Measurements from ENCODE around the gene KSR2.
"Not testable (repeated sequence)": the region's sequence is repeated elsewhere in the genome, so short reads cannot be mapped to it uniquely, and the experiment has no call there.

Gene KSR2

GRCh38 chr12:117680312-117680711 lies 288.5 kb downstream of the KSR2 start:
- no peak for DNase-seq

DNA sequence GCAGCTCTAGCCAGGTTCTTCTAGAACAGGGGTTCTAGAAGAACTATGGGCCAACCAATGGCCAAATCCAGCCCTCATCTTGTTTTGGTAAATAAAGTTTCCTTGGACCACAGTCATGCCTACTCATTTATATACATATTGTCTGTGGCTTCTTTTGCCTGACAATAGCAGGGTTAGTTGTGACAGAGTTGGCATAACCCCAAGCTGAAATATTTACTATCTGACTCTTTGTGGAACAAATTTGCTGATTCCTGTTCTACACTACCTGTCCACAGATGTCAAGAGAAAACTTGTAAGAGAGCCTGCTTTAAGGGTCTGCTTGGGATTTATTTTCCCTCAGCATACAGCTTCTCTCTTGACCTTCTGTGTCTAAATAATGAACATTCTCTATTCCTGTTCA lies 289.0 kb downstream of the KSR2 start:
- DNase-seq = no peak

DNA sequence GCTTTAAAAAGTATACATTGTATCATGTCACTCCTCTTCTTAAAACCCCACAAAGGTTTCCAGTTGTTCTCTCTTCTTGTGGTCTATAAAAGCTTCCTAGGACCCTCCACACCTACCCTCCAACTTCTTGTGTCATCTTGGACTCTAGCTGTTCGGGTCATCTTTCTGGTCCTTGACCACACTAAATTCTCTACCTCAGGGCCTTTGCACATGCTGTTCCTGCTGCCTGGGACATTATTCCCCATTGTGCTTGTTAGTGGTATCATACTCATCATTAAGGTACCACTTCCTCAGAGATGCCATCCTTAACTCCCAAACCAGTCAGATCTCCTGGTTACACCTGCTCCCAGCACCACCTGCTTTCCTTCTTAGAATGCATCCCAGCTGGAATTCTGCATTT lies 294.0 kb downstream of the KSR2 start:
- DNase-seq = no peak

DNA sequence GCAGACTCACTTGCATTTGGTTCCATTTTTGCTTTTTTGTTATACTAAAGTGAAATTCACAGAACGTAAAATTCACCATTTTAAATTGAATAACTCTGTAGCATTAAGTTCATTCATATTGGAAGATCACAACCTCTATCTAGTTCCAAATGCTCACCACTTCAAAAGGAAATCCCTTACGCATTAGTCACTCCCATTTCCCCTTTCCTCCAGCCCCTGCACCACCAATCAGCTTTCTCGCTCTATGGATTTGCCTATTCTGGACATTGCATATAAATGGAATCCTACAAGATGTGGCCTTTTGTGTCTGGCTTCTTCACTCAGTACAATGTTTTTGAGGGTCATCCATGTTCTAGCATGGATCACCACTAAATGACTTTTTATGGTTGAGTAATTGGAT lies 294.5 kb downstream of the KSR2 start:
- DNase-seq = no peak

- DNase-seq = no peak
These were observed 297.1 kb downstream of the KSR2 start for GRCh38 chr12:117671734-117672133.

DNA sequence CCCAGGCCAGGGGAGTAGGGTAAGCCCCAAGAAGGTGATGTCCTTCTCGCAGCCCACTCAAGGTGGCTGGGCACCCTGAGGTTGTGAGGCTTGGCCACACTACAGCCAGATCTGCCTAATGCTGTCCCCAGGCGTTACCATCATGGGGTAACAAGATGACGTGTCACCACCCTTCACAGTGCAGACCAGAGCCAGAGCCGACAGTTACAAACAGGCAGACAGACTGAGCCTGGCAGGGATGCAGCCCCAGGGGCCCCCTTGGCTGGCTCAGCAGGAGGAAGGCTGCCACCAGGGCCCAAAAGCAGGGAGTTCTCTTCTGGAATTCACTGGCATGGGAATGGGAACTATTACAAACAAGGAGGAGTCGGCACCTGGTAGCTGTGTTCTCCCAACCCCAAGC lies 304.6 kb downstream of the KSR2 start:
- no peak for DNase-seq

- no peak for DNase-seq
These were observed 306.0 kb downstream of the KSR2 start for GRCh38 chr12:117662620-117663395.

DNA sequence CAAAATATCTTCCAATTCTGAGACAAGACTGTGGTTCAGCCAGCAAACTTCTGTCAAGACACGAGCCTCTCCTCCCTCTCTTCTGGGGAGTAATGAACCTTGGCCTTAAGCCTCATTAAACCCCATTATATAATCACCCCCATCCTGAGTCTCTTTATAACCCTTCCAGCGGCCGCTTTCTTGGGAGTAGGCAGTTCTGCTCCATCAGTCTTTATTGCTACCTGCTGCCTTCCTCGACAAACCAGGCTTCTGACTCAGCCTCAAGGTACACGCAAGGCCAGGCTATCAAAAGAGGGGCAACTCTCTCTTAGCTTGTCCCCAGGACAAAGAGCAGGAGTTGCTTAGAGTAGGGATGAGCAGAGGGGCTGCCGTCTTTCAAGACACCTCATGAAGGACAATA lies 306.6 kb downstream of the KSR2 start:
- DNase-seq = no peak

DNA sequence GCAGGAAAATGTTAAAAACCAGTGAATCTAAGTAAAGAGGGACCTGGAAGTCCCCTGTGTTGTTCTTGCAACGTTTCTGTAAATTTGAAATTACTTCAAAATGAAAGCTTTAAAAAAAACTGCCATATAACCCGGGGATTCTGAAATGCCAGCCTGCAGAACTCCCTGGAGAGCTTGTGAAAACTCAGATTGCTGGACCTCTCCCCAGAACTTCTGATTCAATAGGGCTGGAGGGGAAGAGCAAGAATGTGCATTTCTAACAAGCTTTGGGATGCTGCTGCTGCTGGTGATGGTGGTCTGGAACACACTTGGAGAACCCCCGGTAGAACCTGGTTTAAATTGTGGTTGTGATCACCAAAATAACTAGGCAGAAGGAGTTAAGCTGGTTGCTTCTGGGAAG lies 307.3 kb downstream of the KSR2 start:
- no peak for DNase-seq

DNA sequence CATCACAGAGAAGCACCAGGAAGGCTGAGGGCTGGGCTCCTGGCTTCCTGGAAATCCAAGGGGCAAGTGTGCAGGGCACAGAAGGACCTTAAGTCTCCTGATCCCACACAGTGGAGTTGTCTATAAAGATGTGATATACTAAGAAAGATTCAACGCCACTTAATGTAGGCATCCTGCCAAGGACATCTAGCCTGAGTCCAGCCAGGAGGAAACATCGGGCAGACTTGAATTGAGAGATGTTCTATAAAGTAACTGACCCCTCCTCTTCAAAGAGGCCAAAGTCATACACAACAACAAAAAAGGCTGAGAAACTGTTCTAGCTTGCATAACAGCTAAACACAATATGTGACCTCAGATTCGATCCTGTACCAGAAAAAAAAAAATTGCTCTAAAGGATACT lies 307.9 kb downstream of the KSR2 start:
- no peak for DNase-seq

GRCh38 chr12:117658226-117658625 lies 310.6 kb downstream of the KSR2 start:
- no peak for DNase-seq

DNA sequence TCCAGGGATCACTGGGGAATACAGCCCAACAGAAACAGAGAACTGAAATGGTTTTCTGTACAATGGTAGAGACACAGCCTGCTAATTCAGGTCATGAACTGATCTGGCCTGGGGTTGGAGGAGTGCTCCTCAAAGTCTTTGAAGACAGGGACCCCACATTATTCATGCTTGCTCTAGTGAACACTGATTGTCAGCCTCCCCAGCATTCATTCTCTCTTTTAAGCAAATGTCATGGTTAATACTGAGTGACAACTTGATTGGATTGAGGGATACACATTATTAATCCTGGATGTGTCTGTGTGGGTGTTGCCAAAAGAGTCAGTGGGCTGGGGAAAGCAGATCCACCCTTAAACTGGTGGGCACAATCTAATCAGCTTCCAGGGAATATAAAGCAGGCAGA lies 319.0 kb downstream of the KSR2 start:
- no peak for DNase-seq

DNA sequence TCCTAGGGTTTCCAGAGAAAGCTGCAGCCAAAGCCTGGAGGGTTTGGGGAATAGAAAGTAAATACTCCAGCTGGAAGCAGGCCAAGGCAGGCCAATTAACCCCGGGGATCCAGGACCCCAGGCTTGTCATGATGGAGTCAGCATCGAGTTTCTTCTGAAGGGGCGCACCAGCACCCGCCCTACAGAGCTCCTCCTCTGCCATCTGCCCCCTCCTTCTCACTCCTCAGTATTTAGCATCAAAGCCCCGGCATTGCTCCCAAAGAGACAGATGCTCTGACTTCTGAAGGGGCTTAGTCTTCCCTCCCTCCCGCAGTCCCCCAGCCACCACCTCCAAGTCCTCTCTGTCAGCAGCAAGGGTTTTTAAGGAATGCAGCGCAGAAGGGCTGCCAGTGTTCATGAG lies 322.3 kb downstream of the KSR2 start:
- DNase-seq = no peak

GRCh38 chr12:117645473-117645872 lies 323.3 kb downstream of the KSR2 start:
- no peak for DNase-seq

GRCh38 chr12:117643971-117644370 lies 324.8 kb downstream of the KSR2 start:
- no peak for DNase-seq

GRCh38 chr12:117641885-117642284 lies 326.9 kb downstream of the KSR2 start:
- no peak for DNase-seq

GRCh38 chr12:117640511-117640910 lies 328.3 kb downstream of the KSR2 start:
- no peak for DNase-seq

GRCh38 chr12:117629454-117629853 lies 339.3 kb downstream of the KSR2 start:
- DNase-seq = no peak

DNA sequence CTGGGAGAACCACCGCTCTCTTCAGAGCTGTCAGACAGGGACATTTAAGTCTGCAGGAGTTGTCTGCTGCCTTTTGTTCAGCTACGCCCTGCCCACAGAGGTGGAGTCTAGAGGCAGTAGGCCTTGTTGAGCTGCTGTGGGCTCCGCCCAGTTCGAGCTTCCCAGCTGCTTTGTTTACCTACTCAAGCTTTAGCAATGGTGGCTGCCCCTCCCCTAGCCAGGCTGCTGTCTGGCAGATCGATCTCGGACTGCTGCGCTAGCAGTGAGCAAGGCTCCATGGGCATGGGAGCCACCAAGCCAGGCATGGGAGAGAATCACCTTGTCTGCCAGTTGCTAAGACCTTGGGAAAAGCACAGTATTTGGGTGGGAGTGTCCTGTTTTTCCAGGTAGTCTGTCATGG lies 340.1 kb downstream of the KSR2 start:
- not testable (repeated sequence) for DNase-seq

- no peak for DNase-seq
These were observed 346.0 kb downstream of the KSR2 start for GRCh38 chr12:117622741-117623140.

- no peak for DNase-seq
These were observed 346.7 kb downstream of the KSR2 start for GRCh38 chr12:117622087-117622486.

DNA sequence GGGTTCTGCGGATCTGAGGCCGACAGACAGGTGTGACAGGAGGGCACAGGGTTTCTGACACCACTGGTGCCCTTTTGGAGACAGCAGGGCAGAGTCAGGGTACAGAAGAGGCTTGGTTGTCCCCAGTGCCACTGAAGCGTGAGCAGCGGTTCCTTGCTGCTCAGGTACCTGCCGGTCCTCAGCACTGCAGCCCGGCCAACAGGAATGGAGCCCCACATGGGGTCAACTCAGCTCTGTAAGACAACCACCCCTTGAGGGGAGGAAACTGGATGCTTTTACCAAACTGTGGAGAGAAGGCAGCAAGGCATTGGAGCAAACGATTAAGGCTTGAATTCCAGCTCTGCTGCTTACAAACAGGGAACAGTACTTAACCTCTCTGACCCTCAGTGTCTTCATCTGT lies 361.0 kb downstream of the KSR2 start:
- no peak for DNase-seq

GRCh38 chr12:117606945-117607344 lies 361.8 kb downstream of the KSR2 start:
- no peak for DNase-seq

DNA sequence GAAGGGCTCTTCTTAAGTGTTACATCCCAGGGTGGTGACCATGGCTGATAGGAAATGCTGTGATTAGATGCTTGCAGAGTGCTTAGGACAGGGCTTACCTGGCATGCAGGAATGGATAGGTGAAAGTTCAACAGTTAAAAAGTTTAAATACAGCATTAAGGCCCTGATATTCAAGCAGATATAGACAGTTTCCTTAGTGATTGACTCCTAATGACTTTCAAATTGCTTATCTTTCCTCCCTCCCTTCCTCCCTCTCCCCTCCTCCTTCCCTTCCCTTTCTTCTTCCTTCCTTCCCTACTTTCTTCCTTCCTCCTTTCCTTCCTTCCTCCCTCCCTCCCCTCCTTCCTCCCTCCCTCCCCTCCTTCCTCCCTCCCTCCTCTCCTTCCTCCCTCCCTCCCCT lies 362.8 kb downstream of the KSR2 start:
- DNase-seq = no peak
